Measurements from ENCODE around the gene GNAO1.

Gene GNAO1

GRCh38 chr16:56343661-56344517 is 152.6 kb downstream of the GNAO1 start:
- TF ChIP-seq PPARA (CRISPR knock-in tag; IDR thresholded peaks at IDR 0.05; ENCODE audit: borderline replicate concordance): no peak
- TF ChIP-seq OSR1 (CRISPR knock-in tag; IDR thresholded peaks at IDR 0.05): no peak
- TF ChIP-seq ZNF565 (CRISPR knock-in tag; conservative IDR thresholded peaks at IDR 0.05; ENCODE audit: low read depth): no peak
- no peak for TF ChIP-seq TSHZ2 (CRISPR knock-in tag; IDR thresholded peaks at IDR 0.05)
- TF ChIP-seq ZFP30 (CRISPR knock-in tag; IDR thresholded peaks at IDR 0.05): no peak
- no peak for TF ChIP-seq ZNF8 (CRISPR knock-in tag; IDR thresholded peaks at IDR 0.05)
- TF ChIP-seq TOX (CRISPR knock-in tag; IDR thresholded peaks at IDR 0.05; ENCODE audit: borderline replicate concordance): no peak
- no peak for TF ChIP-seq ESRRG (CRISPR knock-in tag; IDR thresholded peaks at IDR 0.05)
- no peak for TF ChIP-seq RARB (CRISPR knock-in tag; IDR thresholded peaks at IDR 0.05)
- no peak for TF ChIP-seq ZC3H10 (CRISPR knock-in tag; IDR thresholded peaks at IDR 0.05)
- ATAC-seq: no peak

GRCh38 chr16:56344518-56345405 is 153.5 kb downstream of the GNAO1 start:
- TF ChIP-seq GLIS3 (CRISPR knock-in tag; IDR thresholded peaks at IDR 0.05) (no peak), CREB5 (CRISPR knock-in tag; IDR thresholded peaks at IDR 0.05; ENCODE audit: low read depth) (no peak), ZNF70 (CRISPR knock-in tag; IDR thresholded peaks at IDR 0.05) (no peak), ZC3H10 (CRISPR knock-in tag; IDR thresholded peaks at IDR 0.05) (no peak), ESRRG (CRISPR knock-in tag; IDR thresholded peaks at IDR 0.05) (no peak), PATZ1 (CRISPR knock-in tag; IDR thresholded peaks at IDR 0.05; ENCODE audit: borderline replicate concordance) (no peak), SNAI2 (CRISPR knock-in tag; IDR thresholded peaks at IDR 0.05) (no peak), TOX (CRISPR knock-in tag; IDR thresholded peaks at IDR 0.05; ENCODE audit: borderline replicate concordance) (no peak), TCF4 (CRISPR knock-in tag; IDR thresholded peaks at IDR 0.05; ENCODE audit: borderline replicate concordance) (no peak)
- ATAC-seq: no peak

GRCh38 chr16:56345406-56346050 is 154.2 kb downstream of the GNAO1 start:
- ATAC-seq: no peak
- TF ChIP-seq ZFP3 (CRISPR knock-in tag; IDR thresholded peaks at IDR 0.05) (no peak), OSR1 (CRISPR knock-in tag; IDR thresholded peaks at IDR 0.05) (no peak), SNAI2 (CRISPR knock-in tag; IDR thresholded peaks at IDR 0.05) (no peak), ZFP30 (CRISPR knock-in tag; IDR thresholded peaks at IDR 0.05) (no peak), TOX (CRISPR knock-in tag; IDR thresholded peaks at IDR 0.05; ENCODE audit: borderline replicate concordance) (no peak), ZC3H10 (CRISPR knock-in tag; IDR thresholded peaks at IDR 0.05) (no peak), ZNF70 (CRISPR knock-in tag; IDR thresholded peaks at IDR 0.05) (no peak), ISL1 (CRISPR knock-in tag; IDR thresholded peaks at IDR 0.05) (no peak), POU6F1 (CRISPR knock-in tag; IDR thresholded peaks at IDR 0.05; ENCODE audit: borderline replicate concordance, low read depth) (no peak), CSRNP3 (CRISPR knock-in tag; IDR thresholded peaks at IDR 0.05) (no peak), ESRRG (CRISPR knock-in tag; IDR thresholded peaks at IDR 0.05) (no peak), GLIS3 (CRISPR knock-in tag; IDR thresholded peaks at IDR 0.05) (no peak), ZNF8 (CRISPR knock-in tag; IDR thresholded peaks at IDR 0.05) (no peak), TCF4 (CRISPR knock-in tag; IDR thresholded peaks at IDR 0.05; ENCODE audit: borderline replicate concordance) (no peak), RARB (CRISPR knock-in tag; IDR thresholded peaks at IDR 0.05) (no peak), CSDC2 (CRISPR knock-in tag; IDR thresholded peaks at IDR 0.05) (no peak), PPARA (CRISPR knock-in tag; IDR thresholded peaks at IDR 0.05; ENCODE audit: borderline replicate concordance) (no peak), CREB5 (CRISPR knock-in tag; IDR thresholded peaks at IDR 0.05; ENCODE audit: low read depth) (no peak)
